ENCODE data around the gene VPS9D1. TPM values are rescaled to one million over a fixed set of nuclear protein-coding genes. Genes with fewer than 3 reads are reported as not detected.

The VPS9D1 gene
- total RNA-seq, 2 donors from 2014 or later = 9.5 to 18.3 TPM

- DNase-seq (ENCODE audit: low spot score) = no peak
- no peak for ATAC-seq (ENCODE audit: insufficient number of reproducible peaks, low FRiP score, low read depth)
- peak overlapping the region; percentile 96 for H3K4me3 ChIP-seq
- peak overlapping the region; percentile 90 to 95 for H3K27ac ChIP-seq
- H3K9me3 ChIP-seq = no peaks in the 10 kb centered on the region
- no peak for TF ChIP-seq CTCF (IDR thresholded peaks at IDR 0.05)
- H3K4me1 ChIP-seq (ENCODE audit: control insufficient read depth in 1 of 2, low read depth in 2 of 2) = peaks cover 19 to 35% of the 10 kb centered on the region in 2 donors
- H3K27me3 ChIP-seq (replicated peaks; ENCODE audit: insufficient read depth) = no peaks in the 10 kb centered on the region
- H3K36me3 ChIP-seq = peaks cover 22% of the 10 kb centered on the region
Measured at GRCh38 chr16:89721546-89722391, 1.1 kb upstream of the VPS9D1 start.

GRCh38 chr16:89720551-89720812 is 216 bp downstream of the VPS9D1 start:
- Histone ChIP-seq H3K27me3 (replicated peaks; ENCODE audit: insufficient read depth) (no peaks in the 10 kb centered on the region), H3K4me3 (peak overlapping the region; percentile 96), H3K27ac (peak overlapping the region; percentile 90 to 95), H3K9me3 (no peaks in the 10 kb centered on the region), H3K4me1 (ENCODE audit: control insufficient read depth in 1 of 2, low read depth in 2 of 2) (peaks cover 19 to 35% of the 10 kb centered on the region in 2 donors), H3K36me3 (peaks cover 16% of the 10 kb centered on the region)
- no peak for TF ChIP-seq CTCF (IDR thresholded peaks at IDR 0.05)
- DNase-seq (ENCODE audit: low spot score) (no peak), ATAC-seq (ENCODE audit: insufficient number of reproducible peaks, low FRiP score, low read depth) (peak; percentile 8)

GRCh38 chr16:89717688-89718505 is 2.8 kb downstream of the VPS9D1 start:
- no peak for ATAC-seq (ENCODE audit: insufficient number of reproducible peaks, low FRiP score, low read depth)
- TF ChIP-seq CTCF (IDR thresholded peaks at IDR 0.05) = no peak
- H3K9me3 ChIP-seq = no peaks in the 10 kb centered on the region
- peaks cover 11 to 20% of the 10 kb centered on the region in 2 donors for H3K4me1 ChIP-seq (ENCODE audit: control insufficient read depth in 1 of 2, low read depth in 2 of 2)
- H3K36me3 ChIP-seq = no peaks in the 10 kb centered on the region
- no peaks in the 10 kb centered on the region for H3K27me3 ChIP-seq (replicated peaks; ENCODE audit: insufficient read depth)
- DNase-seq (ENCODE audit: low spot score) = no peak
- no peak overlapping the region for H3K27ac ChIP-seq
- no peak overlapping the region for H3K4me3 ChIP-seq

- H3K4me3 ChIP-seq = no peak overlapping the region
- DNase-seq (ENCODE audit: low spot score) = no peak
Measured at GRCh38 chr16:89716916-89717687, 3.6 kb downstream of the VPS9D1 start.

More at GRCh38 chr16:89716916-89717687, 3.6 kb downstream of the VPS9D1 start:
- Histone ChIP-seq H3K36me3 (no peaks in the 10 kb centered on the region), H3K4me1 (ENCODE audit: control insufficient read depth in 1 of 2, low read depth in 2 of 2) (peaks cover 5 to 14% of the 10 kb centered on the region in 2 donors), H3K27ac (no peak overlapping the region), H3K27me3 (replicated peaks; ENCODE audit: insufficient read depth) (no peaks in the 10 kb centered on the region), H3K9me3 (no peaks in the 10 kb centered on the region)
- no peak for ATAC-seq (ENCODE audit: insufficient number of reproducible peaks, low FRiP score, low read depth)
- no peak for TF ChIP-seq CTCF (IDR thresholded peaks at IDR 0.05)

All from thoracic aorta (tissue), 2 donors.